Measurements from ENCODE around the gene LILRA5. TPM values are rescaled to one million over a fixed set of nuclear protein-coding genes. Genes with fewer than 3 reads are reported as not detected.

LILRA5 gene
- total RNA-seq, 1 donor from 2014 or later, result not detected

GRCh38 chr19:54354761-54355160 is 41.8 kb upstream of the LILRA5 start:
- Histone ChIP-seq H3K79me2 (ENCODE audit: insufficient read depth, low read length) (no peaks in the 10 kb centered on the region), H3K4me3 (ENCODE audit: insufficient read depth, low read depth, low read length) (no peak overlapping the region), H3K4me1 (ENCODE audit: insufficient read depth, low read length) (no peaks in the 10 kb centered on the region), H3K4me2 (ENCODE audit: low read length) (no peak overlapping the region), H4K20me1 (ENCODE audit: insufficient read depth, low read length) (no peaks in the 10 kb centered on the region), H3K27ac (ENCODE audit: low read depth, low read length) (no peak overlapping the region), H3K36me3 (ENCODE audit: insufficient read depth, low read length) (no peaks in the 10 kb centered on the region), H2AFZ (ENCODE audit: low read depth, low read length) (no peak overlapping the region), H3K27me3 (ENCODE audit: insufficient read depth, low read length) (peaks cover 2% of the 10 kb centered on the region), H3K9me3 (ENCODE audit: insufficient read depth, low read depth, low read length) (no peaks in the 10 kb centered on the region), H3K9ac (ENCODE audit: low read length) (no peak overlapping the region)
- H3K4me1 Mint-ChIP-seq (ENCODE audit: low read depth, unreplicated experiment), result no peaks in the 10 kb centered on the region
- H3K36me3 Mint-ChIP-seq (ENCODE audit: low read depth, unreplicated experiment), result no peaks in the 10 kb centered on the region
- DNase-seq (ENCODE audit: low read depth), result no peak
- no peaks in the 10 kb centered on the region for H3K9me3 Mint-ChIP-seq (ENCODE audit: unreplicated experiment)
- peaks cover 15% of the 10 kb centered on the region for H3K27me3 Mint-ChIP-seq (ENCODE audit: low read depth, unreplicated experiment)
- no peak overlapping the region for H3K27ac Mint-ChIP-seq (ENCODE audit: unreplicated experiment)
- no peak overlapping the region for H3K4me3 Mint-ChIP-seq (ENCODE audit: unreplicated experiment)
- no peak for FAIRE-seq
- TF ChIP-seq CTCF (IDR thresholded peaks at IDR 0.05; ENCODE audit: insufficient read depth, low read depth, low read length), result no peak
- TF ChIP-seq EZH2 (IDR thresholded peaks at IDR 0.05; ENCODE audit: insufficient read depth, low read length), result no peak

- no peak for TF ChIP-seq EZH2 (IDR thresholded peaks at IDR 0.05; ENCODE audit: insufficient read depth, low read length)
- TF ChIP-seq CTCF (IDR thresholded peaks at IDR 0.05; ENCODE audit: insufficient read depth, low read depth, low read length), result no peak
- no peaks in the 10 kb centered on the region for H3K4me1 Mint-ChIP-seq (ENCODE audit: low read depth, unreplicated experiment)
- peaks cover 29% of the 10 kb centered on the region for H3K27me3 Mint-ChIP-seq (ENCODE audit: low read depth, unreplicated experiment)
- FAIRE-seq, result no peak
- H3K4me3 ChIP-seq (ENCODE audit: insufficient read depth, low read depth, low read length), result no peak overlapping the region
- H2AFZ ChIP-seq (ENCODE audit: low read depth, low read length), result no peak overlapping the region
- no peak for DNase-seq (ENCODE audit: low read depth)
- H3K27ac Mint-ChIP-seq (ENCODE audit: unreplicated experiment), result no peak overlapping the region
- no peaks in the 10 kb centered on the region for H4K20me1 ChIP-seq (ENCODE audit: insufficient read depth, low read length)
- H3K4me3 Mint-ChIP-seq (ENCODE audit: unreplicated experiment), result no peak overlapping the region
- no peaks in the 10 kb centered on the region for H3K36me3 ChIP-seq (ENCODE audit: insufficient read depth, low read length)
- no peak overlapping the region for H3K9ac ChIP-seq (ENCODE audit: low read length)
- no peaks in the 10 kb centered on the region for H3K4me1 ChIP-seq (ENCODE audit: insufficient read depth, low read length)
- H3K27ac ChIP-seq (ENCODE audit: low read depth, low read length), result no peak overlapping the region
- peaks cover 4% of the 10 kb centered on the region for H3K9me3 Mint-ChIP-seq (ENCODE audit: unreplicated experiment)
- no peak overlapping the region for H3K4me2 ChIP-seq (ENCODE audit: low read length)
- no peaks in the 10 kb centered on the region for H3K36me3 Mint-ChIP-seq (ENCODE audit: low read depth, unreplicated experiment)
- H3K9me3 ChIP-seq (ENCODE audit: insufficient read depth, low read depth, low read length), result no peaks in the 10 kb centered on the region
- no peaks in the 10 kb centered on the region for H3K79me2 ChIP-seq (ENCODE audit: insufficient read depth, low read length)
- peaks cover 2% of the 10 kb centered on the region for H3K27me3 ChIP-seq (ENCODE audit: insufficient read depth, low read length)
Measured at GRCh38 chr19:54352546-54352945, 39.6 kb upstream of the LILRA5 start.

GRCh38 chr19:54352041-54352440 is 39.1 kb upstream of the LILRA5 start:
- no peaks in the 10 kb centered on the region for H3K4me1 ChIP-seq (ENCODE audit: insufficient read depth, low read length)
- Mint-ChIP-seq H3K4me3 (ENCODE audit: unreplicated experiment) (no peak overlapping the region), H3K27ac (ENCODE audit: unreplicated experiment) (no peak overlapping the region), H3K27me3 (ENCODE audit: low read depth, unreplicated experiment) (peaks cover 33% of the 10 kb centered on the region), H3K4me1 (ENCODE audit: low read depth, unreplicated experiment) (no peaks in the 10 kb centered on the region), H3K9me3 (ENCODE audit: unreplicated experiment) (peaks cover 4% of the 10 kb centered on the region), H3K36me3 (ENCODE audit: low read depth, unreplicated experiment) (no peaks in the 10 kb centered on the region)
- H3K27me3 ChIP-seq (ENCODE audit: insufficient read depth, low read length), result peaks cover 2% of the 10 kb centered on the region
- H3K4me2 ChIP-seq (ENCODE audit: low read length), result no peak overlapping the region
- no peak for DNase-seq (ENCODE audit: low read depth)
- no peaks in the 10 kb centered on the region for H3K36me3 ChIP-seq (ENCODE audit: insufficient read depth, low read length)
- no peak overlapping the region for H2AFZ ChIP-seq (ENCODE audit: low read depth, low read length)
- H4K20me1 ChIP-seq (ENCODE audit: insufficient read depth, low read length), result no peaks in the 10 kb centered on the region
- no peak overlapping the region for H3K9ac ChIP-seq (ENCODE audit: low read length)
- no peaks in the 10 kb centered on the region for H3K79me2 ChIP-seq (ENCODE audit: insufficient read depth, low read length)
- TF ChIP-seq EZH2 (IDR thresholded peaks at IDR 0.05; ENCODE audit: insufficient read depth, low read length), result no peak
- TF ChIP-seq CTCF (IDR thresholded peaks at IDR 0.05; ENCODE audit: insufficient read depth, low read depth, low read length), result no peak
- FAIRE-seq, result no peak
- no peak overlapping the region for H3K27ac ChIP-seq (ENCODE audit: low read depth, low read length)
- H3K9me3 ChIP-seq (ENCODE audit: insufficient read depth, low read depth, low read length), result no peaks in the 10 kb centered on the region
- no peak overlapping the region for H3K4me3 ChIP-seq (ENCODE audit: insufficient read depth, low read depth, low read length)
